Measurements from ENCODE around the gene RAB30. TPM values are rescaled to one million over a fixed set of nuclear protein-coding genes. Genes with fewer than 3 reads are reported as not detected.
A peak's percentile ranks its signal among the peaks of the same experiment; 100 is the strongest.

RAB30 gene
- total RNA-seq, 2 donors from 2014 or later, result 8.4 to 15.8 TPM

DNA sequence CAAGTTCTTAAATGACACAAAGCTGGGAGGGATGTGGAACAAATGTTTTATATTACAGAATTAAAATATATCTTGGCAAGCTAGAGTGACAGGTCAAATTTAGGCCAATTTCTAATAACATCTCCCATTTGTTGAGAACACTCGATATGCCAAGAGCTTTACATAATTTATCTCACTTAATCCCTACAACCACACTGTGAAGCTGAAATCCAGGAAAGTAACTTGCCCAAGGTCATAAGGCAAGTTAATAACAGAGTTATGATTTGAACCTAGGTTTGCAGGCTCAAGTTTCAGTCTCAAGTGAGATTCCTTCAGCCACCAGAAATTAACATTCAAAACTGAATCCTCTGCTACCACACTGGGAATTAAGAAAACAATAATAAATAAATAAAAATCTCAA lies 38.3 kb downstream of the RAB30 start:
- Histone ChIP-seq H3K4me1 (ENCODE audit: control insufficient read depth, insufficient read depth, low read length) (peaks cover 18% of the 10 kb centered on the region), H3K9me3 (ENCODE audit: control insufficient read depth, low read length) (no peaks in the 10 kb centered on the region), H3K36me3 (ENCODE audit: control insufficient read depth, insufficient read depth, low read length) (no peaks in the 10 kb centered on the region), H3K27ac (ENCODE audit: low read depth, low read length) (peak overlapping the region; percentile 4), H3K4me3 (ENCODE audit: low read length) (peak overlapping the region; percentile 68), H3K27me3 (ENCODE audit: control insufficient read depth, insufficient read depth, low read length, poor library complexity, severe bottlenecking) (no peaks in the 10 kb centered on the region), H3K9ac (ENCODE audit: extremely low read depth, low read length, poor library complexity, severe bottlenecking) (no peak overlapping the region)
- no peak overlapping the region for H3K4me3 Mint-ChIP-seq
- 100% methylated on average over 1 of the region's 1 CpG; no CpG with 5 or more reads in 1 of the 2 experiments for WGBS, 2 experiments (ENCODE audit: insufficient coverage in 1 of 2, insufficient read length in 1 of 2)
- no peaks in the 10 kb centered on the region for H3K27me3 Mint-ChIP-seq (ENCODE audit: insufficient read depth)
- H3K9me3 Mint-ChIP-seq, result no peaks in the 10 kb centered on the region
- no peak for TF ChIP-seq CTCF (conservative IDR thresholded peaks at IDR 0.05)
- no peaks in the 10 kb centered on the region for H3K36me3 Mint-ChIP-seq (ENCODE audit: low read depth)
- H3K4me1 Mint-ChIP-seq, result peaks cover 28% of the 10 kb centered on the region
- no peak for DNase-seq
- H3K27ac Mint-ChIP-seq, result no peak overlapping the region

- H3K4me1 Mint-ChIP-seq, result peaks cover 20% of the 10 kb centered on the region
Observed at GRCh38 chr11:83031127-83031526, 40.6 kb downstream of the RAB30 start.

DNA sequence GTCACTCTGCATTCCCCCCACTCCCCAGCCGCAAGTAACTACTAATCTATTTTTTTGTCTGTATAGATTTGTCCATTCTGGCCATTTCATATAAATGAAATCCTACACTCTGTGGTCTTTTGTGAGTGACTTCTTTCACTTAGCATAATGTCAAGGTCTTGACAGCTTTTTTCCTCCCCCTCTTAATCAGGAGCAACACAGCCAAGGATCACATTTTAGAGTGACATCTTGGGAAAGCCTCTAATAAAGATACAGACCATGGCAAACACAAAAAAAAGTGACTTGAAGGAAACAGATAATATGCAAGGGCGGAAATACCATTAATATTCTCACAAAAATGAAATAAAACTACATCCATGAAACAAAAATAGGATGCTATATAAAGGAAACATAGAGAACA lies 43.9 kb downstream of the RAB30 start:
- Mint-ChIP-seq H3K4me3 (no peak overlapping the region), H3K36me3 (ENCODE audit: low read depth) (no peaks in the 10 kb centered on the region), H3K27ac (no peak overlapping the region), H3K4me1 (peaks cover 25% of the 10 kb centered on the region), H3K27me3 (ENCODE audit: insufficient read depth) (no peaks in the 10 kb centered on the region), H3K9me3 (no peaks in the 10 kb centered on the region)
- peaks cover 10% of the 10 kb centered on the region for H3K4me1 ChIP-seq (ENCODE audit: control insufficient read depth, insufficient read depth, low read length)
- H3K9me3 ChIP-seq (ENCODE audit: control insufficient read depth, low read length), result no peaks in the 10 kb centered on the region
- no peak overlapping the region for H3K27ac ChIP-seq (ENCODE audit: low read depth, low read length)
- TF ChIP-seq CTCF (conservative IDR thresholded peaks at IDR 0.05), result no peak
- no peaks in the 10 kb centered on the region for H3K36me3 ChIP-seq (ENCODE audit: control insufficient read depth, insufficient read depth, low read length)
- no peak for DNase-seq
- H3K27me3 ChIP-seq (ENCODE audit: control insufficient read depth, insufficient read depth, low read length, poor library complexity, severe bottlenecking), result no peaks in the 10 kb centered on the region
- no peak overlapping the region for H3K9ac ChIP-seq (ENCODE audit: extremely low read depth, low read length, poor library complexity, severe bottlenecking)
- no peak overlapping the region for H3K4me3 ChIP-seq (ENCODE audit: low read length)
- 79 to 88% methylated on average over 1 to 2 of the region's 2 CpGs for WGBS, 2 experiments (ENCODE audit: insufficient coverage in 1 of 2, insufficient read length in 1 of 2)

More at GRCh38 chr11:83031127-83031526, 40.6 kb downstream of the RAB30 start:
- no peaks in the 10 kb centered on the region for H3K27me3 ChIP-seq (ENCODE audit: control insufficient read depth, insufficient read depth, low read length, poor library complexity, severe bottlenecking)
- H3K27ac Mint-ChIP-seq, result no peak overlapping the region
- H3K36me3 Mint-ChIP-seq (ENCODE audit: low read depth), result no peaks in the 10 kb centered on the region
- no peaks in the 10 kb centered on the region for H3K9me3 Mint-ChIP-seq
- no peak overlapping the region for H3K9ac ChIP-seq (ENCODE audit: extremely low read depth, low read length, poor library complexity, severe bottlenecking)
- H3K27me3 Mint-ChIP-seq (ENCODE audit: insufficient read depth), result no peaks in the 10 kb centered on the region
- no peak for DNase-seq
- WGBS, 2 experiments (ENCODE audit: insufficient coverage in 1 of 2, insufficient read length in 1 of 2), result 93 to 95% methylated on average over 4 of the region's 4 CpGs
- no peak overlapping the region for H3K4me3 ChIP-seq (ENCODE audit: low read length)
- no peaks in the 10 kb centered on the region for H3K9me3 ChIP-seq (ENCODE audit: control insufficient read depth, low read length)
- H3K4me3 Mint-ChIP-seq, result no peak overlapping the region
- TF ChIP-seq CTCF (conservative IDR thresholded peaks at IDR 0.05), result no peak
- no peaks in the 10 kb centered on the region for H3K36me3 ChIP-seq (ENCODE audit: control insufficient read depth, insufficient read depth, low read length)
- H3K4me1 ChIP-seq (ENCODE audit: control insufficient read depth, insufficient read depth, low read length), result peaks cover 18% of the 10 kb centered on the region
- no peak overlapping the region for H3K27ac ChIP-seq (ENCODE audit: low read depth, low read length)
